ENCODE measurements around the gene XRCC2. TPM values are rescaled to one million over a fixed set of nuclear protein-coding genes. Genes with fewer than 3 reads are reported as not detected.
"Not testable (repeated sequence)": the region's sequence is repeated elsewhere in the genome, so short reads cannot be mapped to it uniquely, and the experiment has no call there.

The XRCC2 gene
- total and polyA plus RNA-seq, 7 donors: 0.23 to 2.2 (median 0.34) TPM; not detected in 1

DNA sequence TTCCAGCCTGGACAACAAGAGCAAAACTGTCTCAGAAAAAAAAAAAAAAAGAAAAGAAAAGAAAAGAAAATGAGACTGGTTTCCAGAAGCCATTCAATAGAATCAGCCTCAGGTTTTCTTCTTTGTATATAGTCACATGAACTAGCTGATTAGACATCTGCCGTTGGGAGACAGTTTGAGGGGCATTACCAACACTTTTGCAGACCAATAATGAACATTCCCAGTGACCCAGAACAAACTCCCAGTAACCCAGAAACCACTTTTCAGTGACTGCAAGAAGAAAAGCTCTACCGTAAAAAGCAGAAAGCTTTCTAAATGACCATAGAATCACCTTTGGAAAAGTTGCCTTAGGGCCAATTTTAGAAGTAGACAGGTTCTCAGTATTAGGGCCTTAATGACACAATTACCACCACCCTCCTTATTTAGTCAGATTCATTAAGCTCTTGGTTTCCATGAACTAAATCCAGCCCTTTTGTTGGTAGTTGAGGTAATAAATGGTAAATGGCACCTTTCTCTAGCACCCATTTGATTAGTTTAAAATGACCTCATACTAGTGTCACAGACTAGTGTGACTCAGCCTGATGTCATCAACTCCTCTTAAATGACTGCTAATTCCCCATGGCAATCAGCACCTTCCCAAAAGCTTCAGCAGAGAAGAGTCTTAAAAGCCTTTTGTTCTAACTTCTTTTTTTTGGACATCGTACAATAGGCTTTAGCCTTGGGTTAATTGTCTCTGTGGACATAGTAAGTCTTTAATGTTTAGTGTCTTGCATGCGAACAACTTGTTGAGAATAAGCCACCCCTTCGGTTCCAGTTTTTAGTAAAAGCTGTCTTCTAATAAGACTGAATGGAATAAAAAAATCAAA, 33.6 kb upstream of the XRCC2 start:
- no peak for DNase-seq
- no peaks in the 10 kb centered on the region for H3K4me1 ChIP-seq
- H3K4me3 ChIP-seq: no peak overlapping the region
- peaks cover 0 to 6% (median 0%) of the 10 kb centered on the region in 4 donors for H3K9me3 ChIP-seq
- 74 to 78% methylated on average over 5 of the region's 5 CpGs for WGBS, 2 donors
- no peaks in the 10 kb centered on the region for H3K27me3 ChIP-seq
- H3K36me3 ChIP-seq: no peaks in the 10 kb centered on the region
- TF ChIP-seq EP300 (IDR thresholded peaks at IDR 0.05): no peak
- TF ChIP-seq POLR2AphosphoS5 (IDR thresholded peaks at IDR 0.05): no peak
- TF ChIP-seq, protein P1, sequence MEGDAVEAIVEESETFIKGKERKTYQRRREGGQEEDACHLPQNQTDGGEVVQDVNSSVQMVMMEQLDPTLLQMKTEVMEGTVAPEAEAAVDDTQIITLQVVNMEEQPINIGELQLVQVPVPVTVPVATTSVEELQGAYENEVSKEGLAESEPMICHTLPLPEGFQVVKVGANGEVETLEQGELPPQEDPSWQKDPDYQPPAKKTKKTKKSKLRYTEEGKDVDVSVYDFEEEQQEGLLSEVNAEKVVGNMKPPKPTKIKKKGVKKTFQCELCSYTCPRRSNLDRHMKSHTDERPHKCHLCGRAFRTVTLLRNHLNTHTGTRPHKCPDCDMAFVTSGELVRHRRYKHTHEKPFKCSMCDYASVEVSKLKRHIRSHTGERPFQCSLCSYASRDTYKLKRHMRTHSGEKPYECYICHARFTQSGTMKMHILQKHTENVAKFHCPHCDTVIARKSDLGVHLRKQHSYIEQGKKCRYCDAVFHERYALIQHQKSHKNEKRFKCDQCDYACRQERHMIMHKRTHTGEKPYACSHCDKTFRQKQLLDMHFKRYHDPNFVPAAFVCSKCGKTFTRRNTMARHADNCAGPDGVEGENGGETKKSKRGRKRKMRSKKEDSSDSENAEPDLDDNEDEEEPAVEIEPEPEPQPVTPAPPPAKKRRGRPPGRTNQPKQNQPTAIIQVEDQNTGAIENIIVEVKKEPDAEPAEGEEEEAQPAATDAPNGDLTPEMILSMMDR (IDR thresholded peaks at IDR 0.05): no peak
- no peak for TF ChIP-seq POLR2A (IDR thresholded peaks at IDR 0.05)
- no peak overlapping the region for H3K27ac ChIP-seq
- intact Hi-C loops (cut with DNase I): no loop called here

DNA sequence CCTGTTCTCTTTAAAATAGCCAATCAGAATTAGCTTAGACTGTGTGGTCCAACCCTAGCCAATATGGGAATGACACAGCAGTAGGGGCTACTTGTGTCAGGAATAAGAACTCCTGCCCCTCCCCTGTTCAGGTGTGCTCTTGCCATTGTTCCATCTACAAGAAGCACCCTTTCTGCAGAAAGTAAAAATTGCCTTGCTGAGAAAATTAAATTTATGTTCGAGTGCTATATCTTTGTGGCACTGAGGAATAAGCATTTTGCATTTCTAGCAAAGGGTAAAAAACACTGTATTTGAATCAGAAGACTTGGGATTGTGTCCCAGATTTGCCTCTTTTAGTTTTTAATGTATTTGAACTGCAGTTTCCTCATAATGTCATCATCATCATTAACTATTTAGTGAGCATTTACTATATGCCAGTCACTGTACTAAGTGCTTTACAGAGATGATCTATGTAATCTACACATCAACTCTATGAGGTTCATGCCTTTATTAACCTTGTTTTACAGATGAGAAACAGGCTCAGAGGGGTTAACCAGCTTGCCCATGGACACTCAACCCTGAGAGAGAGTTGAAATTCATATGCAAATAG, 28.9 kb upstream of the XRCC2 start:
- intact Hi-C loops (cut with DNase I): no loop called here
- TF ChIP-seq POLR2A (IDR thresholded peaks at IDR 0.05): no peak
- TF ChIP-seq POLR2AphosphoS5 (IDR thresholded peaks at IDR 0.05): no peak
- no peak for TF ChIP-seq EP300 (IDR thresholded peaks at IDR 0.05)
- TF ChIP-seq, protein P1 (IDR thresholded peaks at IDR 0.05): no peak
- H3K27me3 ChIP-seq: no peaks in the 10 kb centered on the region
- no peak overlapping the region for H3K4me3 ChIP-seq
- 95 to 97% methylated on average over 1 of the region's 1 CpG for WGBS, 2 donors
- no peak overlapping the region for H3K27ac ChIP-seq
- no peak for DNase-seq
- H3K9me3 ChIP-seq: peaks cover 0 to 8% (median 0%) of the 10 kb centered on the region in 4 donors
- no peaks in the 10 kb centered on the region for H3K4me1 ChIP-seq
- no peaks in the 10 kb centered on the region for H3K36me3 ChIP-seq

DNA sequence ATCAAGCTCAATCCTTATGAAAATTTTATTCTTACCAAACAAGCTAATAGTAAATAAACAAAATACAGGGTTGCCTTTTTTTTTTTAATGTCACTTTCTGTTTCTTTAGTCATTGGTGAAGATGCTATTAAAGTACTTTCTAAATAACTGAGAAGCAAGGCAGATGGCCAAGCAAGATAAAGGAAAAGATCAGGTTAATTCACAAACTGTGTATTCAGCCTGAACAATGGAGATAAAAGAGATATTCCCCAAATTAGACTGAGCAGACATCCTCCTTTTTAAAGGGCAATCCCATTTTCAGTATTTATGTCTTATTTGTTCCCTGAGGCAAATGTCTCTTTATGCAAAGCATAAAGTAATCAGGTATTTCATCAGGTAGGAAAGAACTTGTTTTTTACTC, 23.1 kb upstream of the XRCC2 start:
- no peak overlapping the region for H3K27ac ChIP-seq
- intact Hi-C loops (cut with DNase I): no loop called here
- H3K4me3 ChIP-seq: no peak overlapping the region
- no peak for TF ChIP-seq POLR2A (IDR thresholded peaks at IDR 0.05)
- TF ChIP-seq POLR2AphosphoS5 (IDR thresholded peaks at IDR 0.05): no peak
- TF ChIP-seq, protein P1 (IDR thresholded peaks at IDR 0.05): no peak
- TF ChIP-seq EP300 (IDR thresholded peaks at IDR 0.05): no peak
- H3K4me1 ChIP-seq: no peaks in the 10 kb centered on the region
- no peaks in the 10 kb centered on the region for H3K27me3 ChIP-seq
- no peak for DNase-seq
- no peaks in the 10 kb centered on the region for H3K36me3 ChIP-seq
- no peaks in the 10 kb centered on the region for H3K9me3 ChIP-seq

DNA sequence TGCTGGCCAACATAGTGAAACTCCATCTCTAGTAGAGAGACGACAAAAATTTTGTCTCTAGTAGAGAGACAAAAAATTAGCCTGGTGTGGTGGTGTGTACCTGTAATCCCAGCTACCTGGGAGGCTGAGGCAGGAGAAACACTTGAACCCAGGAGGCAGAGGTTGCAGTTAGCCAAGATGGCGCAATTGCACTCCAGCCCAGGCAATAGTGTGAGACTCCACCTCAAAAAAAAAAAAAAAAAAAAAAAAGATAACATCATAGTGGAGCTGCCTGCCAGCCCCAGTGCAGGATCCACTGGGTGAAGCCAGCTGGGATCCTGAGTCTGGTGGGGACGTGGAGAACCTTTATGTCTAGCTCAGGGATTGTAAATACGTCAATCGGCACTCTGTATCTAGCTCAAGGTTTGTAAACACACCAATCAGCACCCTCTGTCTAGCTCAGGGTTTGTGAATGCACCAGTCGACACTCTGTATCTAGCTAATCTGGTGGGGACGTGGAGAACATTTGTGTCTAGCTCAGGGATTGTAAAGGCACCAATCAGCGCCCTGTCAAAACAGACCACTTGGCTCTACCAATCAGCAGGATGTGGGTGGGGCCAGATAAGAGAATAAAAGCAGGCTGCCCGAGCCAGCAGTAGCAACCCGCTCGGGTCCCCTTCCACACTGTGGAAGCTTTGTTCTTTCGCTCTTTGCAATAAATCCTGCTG, 21.5 kb upstream of the XRCC2 start:
- H3K4me1 ChIP-seq; H3K27me3 ChIP-seq; H3K27ac ChIP-seq; H3K4me3 ChIP-seq; H3K36me3 ChIP-seq; H3K9me3 ChIP-seq; intact Hi-C loops (cut with DNase I): not testable (repeated sequence)
- peak; percentile 10 for DNase-seq
- WGBS, 2 donors: 81 to 84% methylated on average over 11 to 12 of the region's 12 CpGs

DNA sequence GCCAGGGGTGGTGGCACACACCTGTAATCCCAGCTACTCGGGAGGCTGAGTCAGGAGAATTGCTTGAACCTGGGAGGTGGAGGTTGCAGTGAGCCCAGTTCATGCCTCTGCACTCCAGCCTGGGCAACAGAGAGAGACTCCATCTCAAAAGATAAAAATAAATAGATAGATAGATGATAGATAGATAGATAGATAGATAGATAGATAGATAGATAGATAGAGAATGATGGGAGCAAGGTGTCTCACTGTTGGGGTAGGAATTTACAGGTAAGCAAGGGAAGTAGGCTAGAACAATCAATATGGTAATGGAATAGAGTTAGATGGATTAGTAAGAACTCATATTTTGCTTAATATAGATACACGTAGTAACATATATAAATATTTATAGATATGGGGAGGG, 16.3 kb upstream of the XRCC2 start:
- H3K27me3 ChIP-seq; H3K27ac ChIP-seq; H3K4me3 ChIP-seq; H3K36me3 ChIP-seq; H3K4me1 ChIP-seq; H3K9me3 ChIP-seq; intact Hi-C loops (cut with DNase I); DNase-seq: not testable (repeated sequence)
- 83 to 85% methylated on average over 2 of the region's 2 CpGs for WGBS, 2 donors

Data from sigmoid colon (tissue), 7 donors.